Measurements from ENCODE around the gene GAB3. TPM values are rescaled to one million over a fixed set of nuclear protein-coding genes. Genes with fewer than 3 reads are reported as not detected.

The GAB3 gene
- total RNA-seq, 1 experiment from 2014 or later = 0.09 TPM

GRCh38 chrX:154655786-154656185, 95.1 kb downstream of the GAB3 start:
- Histone ChIP-seq H3K27ac (ENCODE audit: low read depth, low read length, poor library complexity, severe bottlenecking) (no peak overlapping the region), H3K4me1 (ENCODE audit: insufficient read depth, low read length, poor library complexity, severe bottlenecking) (no peaks in the 10 kb centered on the region), H3K36me3 (ENCODE audit: insufficient read depth, low read length, poor library complexity, severe bottlenecking) (no peaks in the 10 kb centered on the region), H3K4me3 (ENCODE audit: low read depth, low read length, poor library complexity, severe bottlenecking) (no peak overlapping the region), H3K9me3 (ENCODE audit: low read depth, low read length, poor library complexity, severe bottlenecking) (no peaks in the 10 kb centered on the region), H3K27me3 (replicated peaks; ENCODE audit: insufficient read depth, low read depth, low read length, poor library complexity) (no peaks in the 10 kb centered on the region)
- intact Hi-C loops (cut with micrococcal nuclease; ENCODE audit: unreplicated experiment) = loop anchor here (10.0 kb wide), 1 partner anchor 49 kb away; no protein-coding TSS in a partner anchor
- BruUV-seq (replicated peaks) = no TSS peak
- TF ChIP-seq, protein P1, sequence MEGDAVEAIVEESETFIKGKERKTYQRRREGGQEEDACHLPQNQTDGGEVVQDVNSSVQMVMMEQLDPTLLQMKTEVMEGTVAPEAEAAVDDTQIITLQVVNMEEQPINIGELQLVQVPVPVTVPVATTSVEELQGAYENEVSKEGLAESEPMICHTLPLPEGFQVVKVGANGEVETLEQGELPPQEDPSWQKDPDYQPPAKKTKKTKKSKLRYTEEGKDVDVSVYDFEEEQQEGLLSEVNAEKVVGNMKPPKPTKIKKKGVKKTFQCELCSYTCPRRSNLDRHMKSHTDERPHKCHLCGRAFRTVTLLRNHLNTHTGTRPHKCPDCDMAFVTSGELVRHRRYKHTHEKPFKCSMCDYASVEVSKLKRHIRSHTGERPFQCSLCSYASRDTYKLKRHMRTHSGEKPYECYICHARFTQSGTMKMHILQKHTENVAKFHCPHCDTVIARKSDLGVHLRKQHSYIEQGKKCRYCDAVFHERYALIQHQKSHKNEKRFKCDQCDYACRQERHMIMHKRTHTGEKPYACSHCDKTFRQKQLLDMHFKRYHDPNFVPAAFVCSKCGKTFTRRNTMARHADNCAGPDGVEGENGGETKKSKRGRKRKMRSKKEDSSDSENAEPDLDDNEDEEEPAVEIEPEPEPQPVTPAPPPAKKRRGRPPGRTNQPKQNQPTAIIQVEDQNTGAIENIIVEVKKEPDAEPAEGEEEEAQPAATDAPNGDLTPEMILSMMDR (conservative IDR thresholded peaks at IDR 0.05; ENCODE audit: low read depth, low read length) = no peak
- TF ChIP-seq EZH2 (IDR thresholded peaks at IDR 0.05; ENCODE audit: borderline replicate concordance, low read depth, low read length, poor library complexity, severe bottlenecking) = no peak
- CTCF ChIA-PET = no interaction called here
- POLR2A ChIA-PET (ENCODE audit: low non-redundant PET) = no interaction called here
- DNase-seq (ENCODE audit: low spot score) = no peak

DNA sequence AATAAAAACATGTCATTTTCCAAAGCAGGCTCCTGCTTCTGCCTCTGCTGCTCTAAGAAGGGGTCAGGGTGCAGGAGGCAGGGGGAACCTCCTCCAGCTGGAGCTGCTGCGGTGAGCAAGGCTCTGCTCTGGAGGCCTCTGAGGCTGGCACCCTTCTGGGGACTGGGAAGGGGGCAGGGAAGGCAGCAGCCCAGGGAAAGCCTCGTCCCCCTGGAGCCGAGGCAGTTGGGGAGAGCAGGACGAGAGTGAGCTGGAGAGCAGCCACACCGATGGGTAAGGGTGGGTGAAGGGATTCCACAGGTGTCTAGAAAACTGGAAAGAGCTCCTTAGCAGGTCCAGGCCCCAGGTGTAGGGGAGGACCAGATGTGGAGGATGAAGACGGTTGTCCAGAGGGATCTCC, 95.5 kb downstream of the GAB3 start:
- ChIA-PET POLR2A (ENCODE audit: low non-redundant PET) (no interaction called here), CTCF (no interaction called here)
- no peak for TF ChIP-seq EZH2 (IDR thresholded peaks at IDR 0.05; ENCODE audit: borderline replicate concordance, low read depth, low read length, poor library complexity, severe bottlenecking)
- TF ChIP-seq, protein P1 (conservative IDR thresholded peaks at IDR 0.05; ENCODE audit: low read depth, low read length) = no peak
- BruUV-seq (replicated peaks) = no TSS peak
- H3K27me3 ChIP-seq (replicated peaks; ENCODE audit: insufficient read depth, low read depth, low read length, poor library complexity) = no peaks in the 10 kb centered on the region
- no peak overlapping the region for H3K27ac ChIP-seq (ENCODE audit: low read depth, low read length, poor library complexity, severe bottlenecking)
- H3K4me3 ChIP-seq (ENCODE audit: low read depth, low read length, poor library complexity, severe bottlenecking) = no peak overlapping the region
- no peaks in the 10 kb centered on the region for H3K9me3 ChIP-seq (ENCODE audit: low read depth, low read length, poor library complexity, severe bottlenecking)
- H3K36me3 ChIP-seq (ENCODE audit: insufficient read depth, low read length, poor library complexity, severe bottlenecking) = no peaks in the 10 kb centered on the region
- no peak for DNase-seq (ENCODE audit: low spot score)
- H3K4me1 ChIP-seq (ENCODE audit: insufficient read depth, low read length, poor library complexity, severe bottlenecking) = no peaks in the 10 kb centered on the region
- intact Hi-C loops (cut with micrococcal nuclease; ENCODE audit: unreplicated experiment) = loop anchor here (10.0 kb wide), 1 partner anchor 49 kb away; no protein-coding TSS in a partner anchor

DNA sequence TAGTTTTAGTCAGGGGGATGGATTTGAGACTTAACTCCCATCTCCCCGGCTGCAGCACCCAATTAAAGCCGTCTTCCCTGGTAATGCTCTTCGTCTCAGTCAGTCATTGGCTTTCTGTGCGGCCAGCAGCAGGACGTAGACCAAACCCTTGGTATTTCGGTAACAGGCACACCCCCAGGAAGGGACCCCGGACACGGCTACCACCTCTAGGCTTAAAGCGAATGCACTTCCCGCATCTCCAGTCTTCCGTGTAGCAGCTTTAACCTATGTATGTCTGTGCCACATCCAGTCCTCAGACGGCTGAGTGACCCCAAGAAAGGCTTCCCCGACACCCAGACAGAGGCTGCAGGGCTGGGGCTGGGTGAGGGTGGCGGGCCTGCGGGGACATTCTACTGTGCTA, 96.0 kb downstream of the GAB3 start:
- no peaks in the 10 kb centered on the region for H3K4me1 ChIP-seq (ENCODE audit: insufficient read depth, low read length, poor library complexity, severe bottlenecking)
- TF ChIP-seq, protein P1 (conservative IDR thresholded peaks at IDR 0.05; ENCODE audit: low read depth, low read length) = no peak
- TF ChIP-seq EZH2 (IDR thresholded peaks at IDR 0.05; ENCODE audit: borderline replicate concordance, low read depth, low read length, poor library complexity, severe bottlenecking) = no peak
- POLR2A ChIA-PET (ENCODE audit: low non-redundant PET) = no interaction called here
- CTCF ChIA-PET = no interaction called here
- no peak for DNase-seq (ENCODE audit: low spot score)
- H3K36me3 ChIP-seq (ENCODE audit: insufficient read depth, low read length, poor library complexity, severe bottlenecking) = no peaks in the 10 kb centered on the region
- no peak overlapping the region for H3K27ac ChIP-seq (ENCODE audit: low read depth, low read length, poor library complexity, severe bottlenecking)
- intact Hi-C loops (cut with micrococcal nuclease; ENCODE audit: unreplicated experiment) = loop anchor here (10.0 kb wide), 1 partner anchor 50 kb away; no protein-coding TSS in a partner anchor
- no peaks in the 10 kb centered on the region for H3K9me3 ChIP-seq (ENCODE audit: low read depth, low read length, poor library complexity, severe bottlenecking)
- no peaks in the 10 kb centered on the region for H3K27me3 ChIP-seq (replicated peaks; ENCODE audit: insufficient read depth, low read depth, low read length, poor library complexity)
- no TSS peak for BruUV-seq (replicated peaks)
- no peak overlapping the region for H3K4me3 ChIP-seq (ENCODE audit: low read depth, low read length, poor library complexity, severe bottlenecking)
